ENCODE results near the gene MGAT1. TPM values are rescaled to one million over a fixed set of nuclear protein-coding genes. Genes with fewer than 3 reads are reported as not detected.
"Not testable (repeated sequence)": the region's sequence is repeated elsewhere in the genome, so short reads cannot be mapped to it uniquely, and the experiment has no call there.

The MGAT1 gene
- total RNA-seq, 1 experiment from 2014 or later, result 76.2 TPM

- DNase-seq (ENCODE audit: low read depth), result no peak
These were observed 15.8 kb downstream of the MGAT1 start for GRCh38 chr5:180786531-180787398.

GRCh38 chr5:180785794-180786221, 16.8 kb downstream of the MGAT1 start:
- peak; percentile 41 for DNase-seq (ENCODE audit: low read depth)

GRCh38 chr5:180785121-180785781, 17.4 kb downstream of the MGAT1 start:
- no peak for DNase-seq (ENCODE audit: low read depth)

- peak; percentile 53 for DNase-seq (ENCODE audit: low read depth)
These were observed 18.0 kb downstream of the MGAT1 start for GRCh38 chr5:180784497-180785097.

- DNase-seq (ENCODE audit: low read depth), result no peak
These were observed 19.1 kb downstream of the MGAT1 start for GRCh38 chr5:180783340-180784052.

GRCh38 chr5:180782748-180783147, 19.9 kb downstream of the MGAT1 start:
- DNase-seq (ENCODE audit: low read depth), result no peak

GRCh38 chr5:180781900-180782326, 20.7 kb downstream of the MGAT1 start:
- DNase-seq (ENCODE audit: low read depth), result not testable (repeated sequence)

- DNase-seq (ENCODE audit: low read depth), result no peak
These were observed 22.5 kb downstream of the MGAT1 start for GRCh38 chr5:180779985-180780610.

- no peak for DNase-seq (ENCODE audit: low read depth)
These were observed 25.1 kb downstream of the MGAT1 start for GRCh38 chr5:180777475-180777874.

- DNase-seq (ENCODE audit: low read depth), result no peak
These were observed 26.2 kb downstream of the MGAT1 start for GRCh38 chr5:180776376-180776775.

GRCh38 chr5:180775624-180776023, 27.0 kb downstream of the MGAT1 start:
- DNase-seq (ENCODE audit: low read depth), result no peak

GRCh38 chr5:180771839-180772238, 30.8 kb downstream of the MGAT1 start:
- no peak for DNase-seq (ENCODE audit: low read depth)

GRCh38 chr5:180769821-180770220, 32.8 kb downstream of the MGAT1 start:
- DNase-seq (ENCODE audit: low read depth), result no peak

- DNase-seq (ENCODE audit: low read depth), result no peak
These were observed 47.0 kb downstream of the MGAT1 start for GRCh38 chr5:180755601-180756000.

- DNase-seq (ENCODE audit: low read depth), result no peak
These were observed 58.4 kb downstream of the MGAT1 start for GRCh38 chr5:180744253-180744652.

- no peak for DNase-seq (ENCODE audit: low read depth)
These were observed 59.9 kb downstream of the MGAT1 start for GRCh38 chr5:180742727-180743126.

- DNase-seq (ENCODE audit: low read depth), result not testable (repeated sequence)
These were observed 61.7 kb downstream of the MGAT1 start for GRCh38 chr5:180740953-180741352.

GRCh38 chr5:180739958-180740357, 62.6 kb downstream of the MGAT1 start, which contains the start of gene OR2Y1:
Gene OR2Y1 (minus strand): TSS chr5:180740058. CDS start chr5:180740058, 0 bp downstream.
- DNase-seq (ENCODE audit: low read depth), result no peak

GRCh38 chr5:180739271-180739670, 63.3 kb downstream of the MGAT1 start:
- no peak for DNase-seq (ENCODE audit: low read depth)

GRCh38 chr5:180736536-180736935, 66.1 kb downstream of the MGAT1 start:
- no peak for DNase-seq (ENCODE audit: low read depth)

Measured in HT1080 (cell line).